A673 (cell line): ENCODE measurements around the gene SLC43A3.

Source experiments
- CTCF ChIP-seq: fragments of 300-800, 200-600 bp; sonication (generic); conservative IDR thresholded peaks from 2 replicates; pipeline ENCODE4 v1.5.1; 2017; ENCODE audit warnings: low read depth, mild to moderate bottlenecking, antibody characterized with exemption, low read length, moderate library complexity, mixed read lengths
- EZH2 ChIP-seq: fragments of 200-600 bp; sonication (generic); IDR thresholded peaks from 2 replicates; pipeline ENCODE4 v1.6.1; 2017; ENCODE audit warnings: borderline replicate concordance, low read depth, mild to moderate bottlenecking, mixed read lengths, antibody characterized with exemption, low read length; ENCODE audit not compliant: poor library complexity, severe bottlenecking

- no peak for TF ChIP-seq CTCF
- no peak for TF ChIP-seq EZH2
These were observed 52.0 kb downstream of the SLC43A3 start for GRCh38 chr11:57374966-57375365.
